Activated naive CD8-positive, alpha-beta T cell treated with anti-CD3 and anti-CD28 coated beads, Interleukin-2, amount 50 U/mL, for 24 hours (primary cell): ENCODE results near the gene AKAP13.

ENCODE experiments used
- ATAC-seq: fragments of 150-1000 bp; cut with Tn5 transposase; one replicate; pipeline ENCODE4 v1.10.0; 2021
- DNase-seq: peaks from one replicate; pipeline ENCODE4 v3.0.0; 2021
- H3K27ac Mint-ChIP-seq: one replicate; pipeline ENCODE4 v1.8.0; 2021; ENCODE audit warnings: mild to moderate bottlenecking, mixed read lengths
- H3K27me3 Mint-ChIP-seq: one replicate; pipeline ENCODE4 v1.8.0; 2021; ENCODE audit warnings: mixed read lengths
- H3K36me3 Mint-ChIP-seq: one replicate; pipeline ENCODE4 v1.8.0; 2021; ENCODE audit warnings: low read depth, mixed read lengths
- H3K4me1 Mint-ChIP-seq: one replicate; pipeline ENCODE4 v1.8.0; 2021; ENCODE audit warnings: mixed read lengths
- H3K4me3 Mint-ChIP-seq: one replicate; pipeline ENCODE4 v1.8.0; 2021; ENCODE audit warnings: mild to moderate bottlenecking, moderate library complexity, mixed read lengths
- H3K9me3 Mint-ChIP-seq: one replicate; pipeline ENCODE4 v1.8.0; 2021; ENCODE audit warnings: mixed read lengths

The AKAP13 gene

GRCh38 chr15:85488997-85489396 is 108.6 kb downstream of the AKAP13 start:
- no peak for DNase-seq
- Mint-ChIP-seq H3K9me3 (no peaks in the 10 kb centered on the region), H3K27me3 (no peaks in the 10 kb centered on the region), H3K27ac (no peak overlapping the region), H3K4me1 (peaks cover 63% of the 10 kb centered on the region), H3K4me3 (no peak overlapping the region), H3K36me3 (peaks cover 18% of the 10 kb centered on the region)
- ATAC-seq: no peak

- DNase-seq (no peak), ATAC-seq (no peak)
- Mint-ChIP-seq H3K9me3 (no peaks in the 10 kb centered on the region), H3K4me3 (no peak overlapping the region), H3K4me1 (peaks cover 67% of the 10 kb centered on the region), H3K36me3 (peaks cover 18% of the 10 kb centered on the region), H3K27ac (peak overlapping the region; percentile 9), H3K27me3 (no peaks in the 10 kb centered on the region)
Measured at GRCh38 chr15:85489773-85490493, 109.5 kb downstream of the AKAP13 start.

GRCh38 chr15:85490856-85491255 is 110.5 kb downstream of the AKAP13 start:
- ATAC-seq (no peak), DNase-seq (no peak)
- H3K4me1 Mint-ChIP-seq: peaks cover 73% of the 10 kb centered on the region
- no peak overlapping the region for H3K4me3 Mint-ChIP-seq
- peaks cover 18% of the 10 kb centered on the region for H3K36me3 Mint-ChIP-seq
- H3K27ac Mint-ChIP-seq: no peak overlapping the region
- no peaks in the 10 kb centered on the region for H3K27me3 Mint-ChIP-seq
- H3K9me3 Mint-ChIP-seq: no peaks in the 10 kb centered on the region

- H3K36me3 Mint-ChIP-seq: peaks cover 15% of the 10 kb centered on the region
- no peak overlapping the region for H3K4me3 Mint-ChIP-seq
- H3K4me1 Mint-ChIP-seq: peaks cover 71% of the 10 kb centered on the region
- H3K9me3 Mint-ChIP-seq: no peaks in the 10 kb centered on the region
- ATAC-seq (no peak), DNase-seq (no peak)
- no peak overlapping the region for H3K27ac Mint-ChIP-seq
- no peaks in the 10 kb centered on the region for H3K27me3 Mint-ChIP-seq
Measured at GRCh38 chr15:85491691-85492090, 111.3 kb downstream of the AKAP13 start.

- no peak for DNase-seq
- Mint-ChIP-seq H3K27me3 (no peaks in the 10 kb centered on the region), H3K9me3 (no peaks in the 10 kb centered on the region), H3K4me3 (no peak overlapping the region), H3K4me1 (peaks cover 77% of the 10 kb centered on the region), H3K27ac (no peak overlapping the region), H3K36me3 (peaks cover 11% of the 10 kb centered on the region)
- ATAC-seq: no peak
Measured at GRCh38 chr15:85492406-85492805, 112.0 kb downstream of the AKAP13 start.

- DNase-seq: no peak
- H3K4me1 Mint-ChIP-seq: peaks cover 77% of the 10 kb centered on the region
- ATAC-seq: no peak
- H3K27me3 Mint-ChIP-seq: no peaks in the 10 kb centered on the region
- H3K4me3 Mint-ChIP-seq: no peak overlapping the region
- H3K36me3 Mint-ChIP-seq: peaks cover 3% of the 10 kb centered on the region
- no peak overlapping the region for H3K27ac Mint-ChIP-seq
- no peaks in the 10 kb centered on the region for H3K9me3 Mint-ChIP-seq
Measured at GRCh38 chr15:85493260-85493659, 112.9 kb downstream of the AKAP13 start.

GRCh38 chr15:85494048-85494777 is 113.8 kb downstream of the AKAP13 start:
- Mint-ChIP-seq H3K27ac (no peak overlapping the region), H3K27me3 (no peaks in the 10 kb centered on the region), H3K4me3 (no peak overlapping the region), H3K4me1 (peaks cover 77% of the 10 kb centered on the region), H3K9me3 (no peaks in the 10 kb centered on the region), H3K36me3 (peaks cover 2% of the 10 kb centered on the region)
- no peak for ATAC-seq
- no peak for DNase-seq

- ATAC-seq: no peak
- Mint-ChIP-seq H3K4me3 (no peak overlapping the region), H3K9me3 (no peaks in the 10 kb centered on the region), H3K4me1 (peaks cover 77% of the 10 kb centered on the region), H3K27me3 (no peaks in the 10 kb centered on the region), H3K36me3 (no peaks in the 10 kb centered on the region), H3K27ac (no peak overlapping the region)
- no peak for DNase-seq
Measured at GRCh38 chr15:85495096-85495495, 114.7 kb downstream of the AKAP13 start.

GRCh38 chr15:85495544-85495943 is 115.1 kb downstream of the AKAP13 start:
- no peak for ATAC-seq
- Mint-ChIP-seq H3K27me3 (no peaks in the 10 kb centered on the region), H3K36me3 (no peaks in the 10 kb centered on the region), H3K27ac (no peak overlapping the region), H3K9me3 (no peaks in the 10 kb centered on the region), H3K4me3 (no peak overlapping the region), H3K4me1 (peaks cover 77% of the 10 kb centered on the region)
- no peak for DNase-seq

GRCh38 chr15:85496151-85496550 is 115.7 kb downstream of the AKAP13 start:
- no peaks in the 10 kb centered on the region for H3K27me3 Mint-ChIP-seq
- H3K4me3 Mint-ChIP-seq: no peak overlapping the region
- ATAC-seq: no peak
- no peaks in the 10 kb centered on the region for H3K36me3 Mint-ChIP-seq
- DNase-seq: no peak
- no peaks in the 10 kb centered on the region for H3K9me3 Mint-ChIP-seq
- no peak overlapping the region for H3K27ac Mint-ChIP-seq
- H3K4me1 Mint-ChIP-seq: peaks cover 77% of the 10 kb centered on the region

GRCh38 chr15:85496551-85497171 is 116.3 kb downstream of the AKAP13 start:
- Mint-ChIP-seq H3K4me3 (no peak overlapping the region), H3K27ac (no peak overlapping the region), H3K27me3 (no peaks in the 10 kb centered on the region), H3K9me3 (no peaks in the 10 kb centered on the region), H3K36me3 (peaks cover under 1% of the 10 kb centered on the region), H3K4me1 (peaks cover 81% of the 10 kb centered on the region)
- no peak for ATAC-seq
- DNase-seq: no peak

- Mint-ChIP-seq H3K27me3 (no peaks in the 10 kb centered on the region), H3K4me3 (no peak overlapping the region), H3K36me3 (peaks cover 2% of the 10 kb centered on the region), H3K4me1 (peaks cover 83% of the 10 kb centered on the region), H3K27ac (no peak overlapping the region), H3K9me3 (no peaks in the 10 kb centered on the region)
- DNase-seq: no peak
- no peak for ATAC-seq
Measured at GRCh38 chr15:85497172-85497569, 116.8 kb downstream of the AKAP13 start.

GRCh38 chr15:85498471-85498870 is 118.1 kb downstream of the AKAP13 start:
- H3K9me3 Mint-ChIP-seq: no peaks in the 10 kb centered on the region
- ATAC-seq (no peak), DNase-seq (no peak)
- H3K27me3 Mint-ChIP-seq: no peaks in the 10 kb centered on the region
- H3K4me1 Mint-ChIP-seq: peaks cover 90% of the 10 kb centered on the region
- no peak overlapping the region for H3K4me3 Mint-ChIP-seq
- H3K27ac Mint-ChIP-seq: no peak overlapping the region
- peaks cover 2% of the 10 kb centered on the region for H3K36me3 Mint-ChIP-seq

GRCh38 chr15:85499371-85499887 is 119.0 kb downstream of the AKAP13 start:
- no peaks in the 10 kb centered on the region for H3K9me3 Mint-ChIP-seq

More at GRCh38 chr15:85499371-85499887, 119.0 kb downstream of the AKAP13 start:
- Mint-ChIP-seq H3K27ac (peak overlapping the region; percentile 8), H3K4me3 (no peak overlapping the region), H3K4me1 (peaks cover 90% of the 10 kb centered on the region), H3K27me3 (no peaks in the 10 kb centered on the region), H3K36me3 (peaks cover 2% of the 10 kb centered on the region)
- DNase-seq: no peak
- ATAC-seq: no peak
